Epithelial cell of esophagus (primary cell): ENCODE measurements around the gene RPL37.
"Not testable (repeated sequence)": the region's sequence is repeated elsewhere in the genome, so short reads cannot be mapped to it uniquely, and the experiment has no call there.

Experiments used
- DNase-seq: peaks from one replicate; pipeline ENCODE4 v3.0.0; 2010; ENCODE audit warnings: low read depth
- H3K4me3 ChIP-seq: 2 replicates; pipeline ENCODE4 v1.5.1; 2011; ENCODE audit warnings: mild to moderate bottlenecking, low read length, control low read depth
- CTCF ChIP-seq: IDR thresholded peaks from 2 replicates; pipeline ENCODE4 v1.5.1; 2011; ENCODE audit warnings: low read depth, mild to moderate bottlenecking, low read length, control low read depth, inconsistent platforms; ENCODE audit not compliant: insufficient read depth; ENCODE audit errors: missing control alignments

Gene RPL37

GRCh38 chr5:40791715-40792139, 43.3 kb downstream of the RPL37 start:
- TF ChIP-seq CTCF: no peak
- peak; percentile 34 for DNase-seq
- H3K4me3 ChIP-seq: no peak overlapping the region

GRCh38 chr5:40790947-40791593, 44.0 kb downstream of the RPL37 start:
- TF ChIP-seq CTCF: no peak
- DNase-seq: peak; percentile 65
- H3K4me3 ChIP-seq: no peak overlapping the region

GRCh38 chr5:40788941-40789340, 46.1 kb downstream of the RPL37 start:
- DNase-seq: not testable (repeated sequence)

GRCh38 chr5:40787986-40788385, 47.0 kb downstream of the RPL37 start:
- TF ChIP-seq CTCF: no peak
- H3K4me3 ChIP-seq: no peak overlapping the region
- DNase-seq: no peak

More at GRCh38 chr5:40788941-40789340, 46.1 kb downstream of the RPL37 start:
- not testable (repeated sequence) for H3K4me3 ChIP-seq

GRCh38 chr5:40786664-40787063, 48.4 kb downstream of the RPL37 start:
- H3K4me3 ChIP-seq, DNase-seq: not testable (repeated sequence)

- no peak for TF ChIP-seq CTCF
- H3K4me3 ChIP-seq: no peak overlapping the region
- no peak for DNase-seq
Observed at GRCh38 chr5:40784916-40785315, 50.1 kb downstream of the RPL37 start.

GRCh38 chr5:40784027-40784653, 50.9 kb downstream of the RPL37 start:
- H3K4me3 ChIP-seq: no peak overlapping the region
- DNase-seq: no peak
- no peak for TF ChIP-seq CTCF

GRCh38 chr5:40781843-40782409, 53.1 kb downstream of the RPL37 start:
- H3K4me3 ChIP-seq: no peak overlapping the region
- TF ChIP-seq CTCF: no peak
- DNase-seq: no peak
